Measurements from ENCODE around the gene PIK3R2. TPM values are rescaled to one million over a fixed set of nuclear protein-coding genes. Genes with fewer than 3 reads are reported as not detected.

The PIK3R2 gene
- total and polyA plus RNA-seq, 2 of the 4 experiments (the other 2 are of a cell fraction), result 12.2 to 25.1 TPM

GRCh38 chr19:18141031-18141430, 11.9 kb upstream of the PIK3R2 start:
- intact Hi-C loops (cut with micrococcal nuclease), result no loop called here
- ATAC-seq (ENCODE audit: low read depth), result no peak
- dilution Hi-C loops (cut with HindIII; ENCODE audit: low sequenced_read_pairs, unreplicated experiment), result no loop called here
- H3K4ac ChIP-seq (ENCODE audit: low read depth, low read length), result no peak overlapping the region
- no peak overlapping the region for H2AK9ac ChIP-seq (replicated peaks; ENCODE audit: low read depth, low read length, poor library complexity)
- H3K9ac ChIP-seq (ENCODE audit: low read depth, low read length), result no peak overlapping the region
- no peak overlapping the region for H3K4me2 ChIP-seq (ENCODE audit: low read depth, low read length)
- no peaks in the 10 kb centered on the region for H3K79me1 ChIP-seq (ENCODE audit: low read depth in 1 of 2, low read length in 2 of 2)
- DNase-seq, result no peak
- TF ChIP-seq RAD21 (IDR thresholded peaks at IDR 0.05; ENCODE audit: low read length), result no peak
- TF ChIP-seq RFX5 (IDR thresholded peaks at IDR 0.05; ENCODE audit: low read depth, low read length), result no peak
- TF ChIP-seq CTCF (conservative IDR thresholded peaks at IDR 0.05; ENCODE audit: low read depth, low read length), result no peak
- TF ChIP-seq, protein P1, sequence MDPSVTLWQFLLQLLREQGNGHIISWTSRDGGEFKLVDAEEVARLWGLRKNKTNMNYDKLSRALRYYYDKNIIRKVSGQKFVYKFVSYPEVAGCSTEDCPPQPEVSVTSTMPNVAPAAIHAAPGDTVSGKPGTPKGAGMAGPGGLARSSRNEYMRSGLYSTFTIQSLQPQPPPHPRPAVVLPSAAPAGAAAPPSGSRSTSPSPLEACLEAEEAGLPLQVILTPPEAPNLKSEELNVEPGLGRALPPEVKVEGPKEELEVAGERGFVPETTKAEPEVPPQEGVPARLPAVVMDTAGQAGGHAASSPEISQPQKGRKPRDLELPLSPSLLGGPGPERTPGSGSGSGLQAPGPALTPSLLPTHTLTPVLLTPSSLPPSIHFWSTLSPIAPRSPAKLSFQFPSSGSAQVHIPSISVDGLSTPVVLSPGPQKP (IDR thresholded peaks at IDR 0.05; ENCODE audit: borderline replicate concordance, low read depth, low read length), result no peak
- no peak for TF ChIP-seq SMC3 (IDR thresholded peaks at IDR 0.05; ENCODE audit: low read depth, low read length)
- TF ChIP-seq MAFK (IDR thresholded peaks at IDR 0.05; ENCODE audit: low read depth, low read length), result no peak
- no peak for TF ChIP-seq FOS (IDR thresholded peaks at IDR 0.05; ENCODE audit: low read depth, low read length)
- no peak for TF ChIP-seq CEBPB (IDR thresholded peaks at IDR 0.05; ENCODE audit: low read depth, low read length)
- no peak for TF ChIP-seq BHLHE40 (IDR thresholded peaks at IDR 0.05; ENCODE audit: low read depth, low read length)
- no peak for TF ChIP-seq RCOR1 (IDR thresholded peaks at IDR 0.05; ENCODE audit: insufficient replicate concordance, low read length)
- ChIA-PET CTCF (no interaction called here), POLR2A (ENCODE audit: unreplicated experiment) (no interaction called here)
- H2BK15ac ChIP-seq (ENCODE audit: low read depth, low read length), result no peak overlapping the region
- H3K9me3 ChIP-seq (ENCODE audit: control insufficient read depth, insufficient read depth, low read length), result no peaks in the 10 kb centered on the region
- no peak overlapping the region for H3K27ac ChIP-seq (ENCODE audit: insufficient read depth, low read length)
- H2BK5ac ChIP-seq (ENCODE audit: low read depth, low read length, poor library complexity, severe bottlenecking), result no peak overlapping the region
- H3K9me1 ChIP-seq (ENCODE audit: insufficient read depth, low read length), result no peaks in the 10 kb centered on the region
- H3K4me3 ChIP-seq (ENCODE audit: insufficient read depth, low read depth, low read length), result no peak overlapping the region
- 93% methylated on average over 3 of the region's 6 CpGs; no CpG with 5 or more reads in 1 of the 2 experiments for WGBS, 2 experiments (ENCODE audit: extremely low coverage in 2 of 2, insufficient read length in 1 of 2)
- no TSS peak for BruUV-seq (replicated peaks)
- no peak overlapping the region for H4K8ac ChIP-seq (ENCODE audit: low read depth in 2 of 2, low read length in 2 of 2)
- no peak overlapping the region for H3K18ac ChIP-seq (ENCODE audit: low read depth, low read length)
- H3K27me3 ChIP-seq (ENCODE audit: control insufficient read depth, insufficient read depth, low read length), result no peaks in the 10 kb centered on the region
- no peak overlapping the region for H2AK5ac ChIP-seq (ENCODE audit: low read depth, low read length)
- H3K4me1 ChIP-seq (ENCODE audit: control insufficient read depth, insufficient read depth, low read length), result no peaks in the 10 kb centered on the region
- H3K23ac ChIP-seq (ENCODE audit: low read depth, low read length), result no peak overlapping the region
- H3K36me3 ChIP-seq (ENCODE audit: control insufficient read depth, insufficient read depth, low read length), result peaks cover 47% of the 10 kb centered on the region
- H2AFZ ChIP-seq (replicated peaks; ENCODE audit: low read length, poor library complexity), result no peak overlapping the region
- H3K14ac ChIP-seq (replicated peaks; ENCODE audit: low read depth, low read length), result no peak overlapping the region
- in situ Hi-C loops (cut with MboI; ENCODE audit: low sequenced_read_pairs), result no loop called here
- no peak overlapping the region for H4K5ac ChIP-seq (ENCODE audit: low read depth, low read length)
- H2BK20ac ChIP-seq (ENCODE audit: low read depth, low read length), result no peak overlapping the region
- H4K91ac ChIP-seq (ENCODE audit: insufficient read depth, low read depth, low read length), result no peak overlapping the region
- H2BK120ac ChIP-seq (ENCODE audit: low read depth, low read length), result no peak overlapping the region
- H3K56ac ChIP-seq (ENCODE audit: extremely low read depth, insufficient read depth, low read length), result no peak overlapping the region
- H4K20me1 ChIP-seq (ENCODE audit: insufficient read depth, low read length), result no peaks in the 10 kb centered on the region
